ENCODE results near the gene AMBP. TPM values are rescaled to one million over a fixed set of nuclear protein-coding genes. Genes with fewer than 3 reads are reported as not detected.

AMBP gene
- total RNA-seq (ENCODE audit: low replicate concordance) = 0.27 TPM in 1 of 2 replicates, not detected in the other

GRCh38 chr9:114078021-114078780 is at the start of gene AMBP:
Gene AMBP, minus strand, starts transcription at chr9:114078300. Its CDS starts 91 bp downstream, at chr9:114078209.
- no peak within 1 kb of the TSS for H3K4me3 ChIP-seq (ENCODE audit: low read depth, low read length)
- no peak for TF ChIP-seq CTCF (IDR thresholded peaks at IDR 0.05; ENCODE audit: insufficient read depth, low read length)
- DNase-seq (ENCODE audit: low read depth) = no peak

- DNase-seq (ENCODE audit: low read depth) = no peak
- no peak for TF ChIP-seq CTCF (IDR thresholded peaks at IDR 0.05; ENCODE audit: insufficient read depth, low read length)
- no peak overlapping the region for H3K4me3 ChIP-seq (ENCODE audit: low read depth, low read length)
Observed at GRCh38 chr9:114126247-114127060, 48.4 kb upstream of the AMBP start.

- H3K4me3 ChIP-seq (ENCODE audit: low read depth, low read length) = no peak overlapping the region
- DNase-seq (ENCODE audit: low read depth) = no peak
- TF ChIP-seq CTCF (IDR thresholded peaks at IDR 0.05; ENCODE audit: insufficient read depth, low read length) = no peak
Observed at GRCh38 chr9:114125476-114126013, 47.4 kb upstream of the AMBP start.

GRCh38 chr9:114124666-114125475 is 46.8 kb upstream of the AMBP start:
- TF ChIP-seq CTCF (IDR thresholded peaks at IDR 0.05; ENCODE audit: insufficient read depth, low read length) = no peak
- no peak for DNase-seq (ENCODE audit: low read depth)
- H3K4me3 ChIP-seq (ENCODE audit: low read depth, low read length) = no peak overlapping the region

GRCh38 chr9:114124138-114124537 is 46.0 kb upstream of the AMBP start:
- TF ChIP-seq CTCF (IDR thresholded peaks at IDR 0.05; ENCODE audit: insufficient read depth, low read length) = no peak
- no peak overlapping the region for H3K4me3 ChIP-seq (ENCODE audit: low read depth, low read length)
- no peak for DNase-seq (ENCODE audit: low read depth)
